ENCODE results near the gene ATXN10. TPM values are rescaled to one million over a fixed set of nuclear protein-coding genes. Genes with fewer than 3 reads are reported as not detected.

Gene ATXN10
- total RNA-seq, 4 donors from 2014 or later, result 110 to 145 (median 134) TPM

GRCh38 chr22:45867906-45868555, 196.4 kb downstream of the ATXN10 start:
- no peak for DNase-seq
- no peak overlapping the region for H3K4me3 ChIP-seq (replicated peaks in 1 of 3)
- TF ChIP-seq, protein P1, sequence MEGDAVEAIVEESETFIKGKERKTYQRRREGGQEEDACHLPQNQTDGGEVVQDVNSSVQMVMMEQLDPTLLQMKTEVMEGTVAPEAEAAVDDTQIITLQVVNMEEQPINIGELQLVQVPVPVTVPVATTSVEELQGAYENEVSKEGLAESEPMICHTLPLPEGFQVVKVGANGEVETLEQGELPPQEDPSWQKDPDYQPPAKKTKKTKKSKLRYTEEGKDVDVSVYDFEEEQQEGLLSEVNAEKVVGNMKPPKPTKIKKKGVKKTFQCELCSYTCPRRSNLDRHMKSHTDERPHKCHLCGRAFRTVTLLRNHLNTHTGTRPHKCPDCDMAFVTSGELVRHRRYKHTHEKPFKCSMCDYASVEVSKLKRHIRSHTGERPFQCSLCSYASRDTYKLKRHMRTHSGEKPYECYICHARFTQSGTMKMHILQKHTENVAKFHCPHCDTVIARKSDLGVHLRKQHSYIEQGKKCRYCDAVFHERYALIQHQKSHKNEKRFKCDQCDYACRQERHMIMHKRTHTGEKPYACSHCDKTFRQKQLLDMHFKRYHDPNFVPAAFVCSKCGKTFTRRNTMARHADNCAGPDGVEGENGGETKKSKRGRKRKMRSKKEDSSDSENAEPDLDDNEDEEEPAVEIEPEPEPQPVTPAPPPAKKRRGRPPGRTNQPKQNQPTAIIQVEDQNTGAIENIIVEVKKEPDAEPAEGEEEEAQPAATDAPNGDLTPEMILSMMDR (IDR thresholded peaks at IDR 0.05), result no peak
- no peak for TF ChIP-seq POLR2A (IDR thresholded peaks at IDR 0.05)
- no peaks in the 10 kb centered on the region for H3K9me3 ChIP-seq
- H3K27me3 ChIP-seq, result no peaks in the 10 kb centered on the region
- no peaks in the 10 kb centered on the region for H3K36me3 ChIP-seq
- H3K27ac ChIP-seq, result no peak overlapping the region
- H3K4me1 ChIP-seq, result peaks cover 18 to 29% of the 10 kb centered on the region in 2 donors
- 57 to 61% methylated on average over 17 to 19 of the region's 20 CpGs for WGBS, 2 donors
- intact Hi-C loops (cut with DNase I), result loop anchor here (5.0 to 10.0 kb wide), 2 partner anchors 223 to 291 kb away; no protein-coding TSS in a partner anchor

DNA sequence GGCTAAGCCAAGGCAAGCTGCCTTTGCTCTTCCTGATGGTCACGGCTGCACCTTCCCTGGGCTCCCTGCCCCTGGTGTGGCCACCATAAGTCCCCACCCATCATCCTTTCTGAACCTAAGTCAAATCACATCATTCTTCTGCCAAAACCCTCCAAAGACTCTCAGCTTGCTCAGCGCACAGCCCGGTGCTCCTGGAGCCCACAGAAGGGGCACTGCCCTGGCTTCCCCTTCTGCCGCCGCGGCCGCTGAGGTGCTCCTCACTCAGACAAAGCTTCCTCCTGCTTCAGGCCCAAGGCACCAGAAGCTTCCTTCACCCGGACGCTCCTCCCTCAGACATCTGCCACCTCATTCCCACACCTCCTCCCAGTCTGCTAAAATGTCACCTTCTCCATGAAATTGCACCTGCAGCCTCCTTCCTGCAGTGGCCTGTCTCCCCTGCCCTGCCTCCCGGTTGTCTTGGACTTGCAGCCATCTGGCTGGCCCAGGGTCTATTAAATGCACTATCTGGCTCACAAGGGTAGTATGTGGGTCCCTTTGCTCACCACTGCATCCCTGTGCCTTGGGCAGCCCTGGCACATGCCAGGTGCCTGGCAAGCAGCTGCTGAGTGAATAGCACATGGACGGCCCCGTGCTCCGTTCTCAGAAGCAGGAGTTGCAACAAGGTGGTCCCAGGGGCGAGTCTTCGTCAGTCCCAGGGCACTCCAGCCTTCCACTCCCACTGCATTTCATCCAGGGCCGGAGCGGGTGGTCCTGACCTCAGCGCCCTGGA, 197.1 kb downstream of the ATXN10 start:
- Histone ChIP-seq H3K9me3 (no peaks in the 10 kb centered on the region), H3K27ac (no peak overlapping the region), H3K27me3 (no peaks in the 10 kb centered on the region), H3K4me3 (replicated peaks in 1 of 3) (no peak overlapping the region), H3K4me1 (peaks cover 18 to 26% of the 10 kb centered on the region in 2 donors), H3K36me3 (no peaks in the 10 kb centered on the region)
- no peak for TF ChIP-seq POLR2A (IDR thresholded peaks at IDR 0.05)
- TF ChIP-seq, protein P1 (IDR thresholded peaks at IDR 0.05), result no peak
- WGBS, 2 donors, result 86 to 87% methylated on average over 15 to 18 of the region's 18 CpGs
- no peak for DNase-seq
- intact Hi-C loops (cut with DNase I), result loop anchor here (5.0 to 10.0 kb wide), 2 partner anchors 224 to 291 kb away; no protein-coding TSS in a partner anchor

DNA sequence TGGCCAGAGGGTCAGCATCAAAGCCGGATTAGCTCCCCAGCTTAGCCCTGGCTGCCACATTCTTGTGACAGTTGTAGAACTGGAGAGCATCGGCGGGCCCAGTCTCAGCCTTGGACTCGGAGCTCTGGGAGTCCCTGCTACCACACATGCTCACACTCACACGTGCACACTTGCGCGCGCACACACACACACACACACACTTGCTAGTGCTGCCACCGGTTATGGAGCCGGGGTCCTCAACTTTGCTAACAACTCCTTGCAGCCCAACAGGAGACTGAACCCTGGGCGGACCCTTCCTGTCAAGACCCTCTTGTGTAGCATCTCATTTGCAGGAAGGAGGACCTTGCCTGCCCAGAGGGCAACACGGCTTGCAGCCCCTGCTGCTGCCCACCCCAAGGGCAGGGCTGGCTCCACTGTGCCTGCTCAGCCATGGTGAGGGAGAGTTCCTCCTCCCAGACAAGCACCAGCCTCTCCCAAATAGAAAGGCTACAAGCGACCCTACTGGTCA, 197.8 kb downstream of the ATXN10 start:
- no peaks in the 10 kb centered on the region for H3K36me3 ChIP-seq
- H3K27me3 ChIP-seq, result no peaks in the 10 kb centered on the region
- H3K4me3 ChIP-seq (replicated peaks in 1 of 3), result no peak overlapping the region
- intact Hi-C loops (cut with DNase I), result loop anchor here (5.0 to 10.0 kb wide), 2 partner anchors 225 to 292 kb away; no protein-coding TSS in a partner anchor
- H3K27ac ChIP-seq, result no peak overlapping the region
- H3K9me3 ChIP-seq, result no peaks in the 10 kb centered on the region
- WGBS, 2 donors, result 84 to 94% methylated on average over 4 to 13 of the region's 13 CpGs
- TF ChIP-seq, protein P1 (IDR thresholded peaks at IDR 0.05), result no peak
- no peak for TF ChIP-seq POLR2A (IDR thresholded peaks at IDR 0.05)
- DNase-seq, result no peak
- peaks cover 18 to 20% of the 10 kb centered on the region in 2 donors for H3K4me1 ChIP-seq

DNA sequence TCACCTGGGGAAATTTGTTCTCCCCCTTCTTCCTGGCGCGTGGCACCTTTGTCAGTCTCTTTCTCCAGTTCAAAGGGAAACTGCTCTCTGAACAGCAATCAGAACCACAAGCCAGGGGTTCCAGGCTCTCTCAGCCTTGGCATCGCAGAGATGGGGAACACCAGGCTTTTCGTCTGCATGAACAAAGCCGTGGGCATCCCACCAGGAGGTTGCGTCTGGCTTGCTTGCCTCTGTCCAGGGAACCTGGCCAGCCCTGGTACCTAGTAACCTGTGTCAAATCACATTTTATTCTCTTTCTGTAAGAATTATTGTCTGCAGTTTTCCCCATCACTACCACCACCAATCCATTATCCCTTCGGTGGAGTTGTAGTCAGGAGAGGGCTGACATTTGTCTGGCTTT, 198.4 kb downstream of the ATXN10 start:
- Histone ChIP-seq H3K27ac (no peak overlapping the region), H3K4me3 (replicated peaks in 1 of 3) (no peak overlapping the region), H3K27me3 (no peaks in the 10 kb centered on the region), H3K4me1 (peaks cover 14 to 17% of the 10 kb centered on the region in 2 donors), H3K9me3 (no peaks in the 10 kb centered on the region), H3K36me3 (no peaks in the 10 kb centered on the region)
- TF ChIP-seq, protein P1 (IDR thresholded peaks at IDR 0.05), result no peak
- no peak for TF ChIP-seq POLR2A (IDR thresholded peaks at IDR 0.05)
- intact Hi-C loops (cut with DNase I), result no loop called here
- WGBS, 2 donors, result 90 to 95% methylated on average over 7 of the region's 7 CpGs
- no peak for DNase-seq
